NCI-H748 (cell line): Measurements from ENCODE around the gene NBEAL2.

ENCODE experiments used
- DNase-seq: peaks from one replicate; lab custom pipeline; 2025; ENCODE audit not compliant: unreplicated experiment; lab: John Stamatoyannopoulos, UW

The NBEAL2 gene

DNA sequence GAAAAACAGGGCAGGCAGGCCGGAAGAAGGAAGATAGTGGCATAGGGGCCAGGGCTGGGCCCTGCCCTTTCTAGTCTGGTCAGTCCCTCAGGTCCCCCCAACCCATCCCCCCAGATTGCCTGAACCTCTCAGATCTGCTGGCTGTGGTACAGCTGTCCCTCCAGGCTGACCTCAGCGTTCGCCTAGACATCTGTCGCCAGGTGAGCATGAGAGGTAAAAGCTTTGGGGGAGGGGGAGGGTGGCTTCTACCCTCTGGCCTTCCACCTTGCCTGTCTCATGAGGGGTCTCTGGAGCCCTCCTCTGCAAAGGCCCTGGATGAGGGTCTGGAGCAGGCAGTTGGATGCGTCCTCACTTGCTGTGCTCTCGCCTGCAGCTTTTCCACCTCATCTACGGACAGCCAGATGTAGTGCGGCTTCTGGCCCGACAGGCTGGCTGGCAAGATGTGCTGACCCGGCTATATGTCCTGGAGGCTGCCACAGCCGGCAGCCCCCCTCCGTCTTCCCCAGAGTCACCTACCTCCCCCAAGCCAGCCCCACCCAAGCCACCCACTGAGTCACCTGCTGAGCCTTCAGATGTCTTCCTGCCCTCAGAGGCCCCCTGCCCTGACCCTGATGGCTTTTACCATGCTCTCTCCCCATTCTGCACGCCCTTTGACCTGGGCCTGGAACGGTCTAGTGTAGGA lies 20.2 kb downstream of the NBEAL2 start:
- no peak for DNase-seq

- no peak for DNase-seq
Observed at GRCh38 chr3:47000198-47000815, 20.8 kb downstream of the NBEAL2 start.

GRCh38 chr3:47000922-47001730 lies 21.7 kb downstream of the NBEAL2 start:
- no peak for DNase-seq

- no peak for DNase-seq
Observed at GRCh38 chr3:47001731-47002170, 22.3 kb downstream of the NBEAL2 start.

- DNase-seq, result no peak
Observed at GRCh38 chr3:47002171-47003055, 22.9 kb downstream of the NBEAL2 start.

DNA sequence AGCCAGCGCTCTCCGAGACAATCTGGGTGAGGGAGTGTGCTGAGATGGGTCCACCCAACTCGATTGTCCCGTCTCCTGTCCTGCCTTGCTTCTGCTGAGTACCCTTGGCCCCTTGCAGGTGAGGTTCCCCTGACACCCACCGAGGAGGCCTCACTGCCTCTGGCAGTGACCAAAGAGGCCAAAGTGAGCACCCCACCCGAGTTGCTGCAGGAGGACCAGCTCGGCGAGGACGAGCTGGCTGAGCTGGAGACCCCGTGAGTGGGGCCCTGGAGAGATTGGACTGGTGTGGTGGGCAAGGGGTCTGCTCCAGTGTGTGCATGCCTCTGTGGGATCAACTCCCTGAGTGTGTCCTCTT lies 23.6 kb downstream of the NBEAL2 start:
- no peak for DNase-seq

DNA sequence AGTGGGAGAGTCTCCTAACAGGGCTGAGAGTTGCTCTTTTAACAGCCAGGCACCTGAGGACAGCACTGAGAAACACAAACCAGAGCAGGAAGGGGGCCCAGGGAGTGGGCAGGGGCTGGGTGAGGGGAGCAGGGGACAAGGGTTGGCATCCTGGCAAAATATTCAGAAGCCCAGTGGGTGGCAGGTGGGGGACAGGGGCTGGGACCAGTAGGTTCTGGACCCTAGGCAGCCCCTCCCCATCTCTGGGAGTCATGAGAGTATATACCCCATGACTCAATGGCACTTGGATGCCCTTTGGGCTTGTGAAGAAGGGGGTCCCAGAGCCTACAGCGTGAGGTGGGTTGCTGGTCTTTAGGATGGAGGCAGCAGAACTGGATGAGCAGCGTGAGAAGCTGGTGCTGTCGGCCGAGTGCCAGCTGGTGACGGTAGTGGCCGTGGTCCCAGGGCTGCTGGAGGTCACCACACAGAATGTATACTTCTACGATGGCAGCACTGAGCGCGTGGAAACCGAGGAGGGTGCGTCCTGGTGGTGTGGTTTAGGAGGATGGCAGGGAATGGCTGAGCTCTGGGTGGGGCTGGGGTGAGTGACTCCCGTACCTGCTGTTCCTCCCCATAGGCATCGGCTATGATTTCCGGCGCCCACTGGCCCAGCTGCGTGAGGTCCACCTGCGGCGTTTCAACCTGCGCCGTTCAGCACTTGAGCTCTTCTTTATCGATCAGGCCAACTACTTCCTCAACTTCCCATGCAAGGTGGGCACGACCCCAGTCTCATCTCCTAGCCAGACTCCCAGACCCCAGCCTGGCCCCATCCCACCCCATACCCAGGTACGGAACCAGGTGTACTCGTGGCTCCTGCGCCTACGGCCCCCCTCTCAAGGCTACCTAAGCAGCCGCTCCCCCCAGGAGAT lies 24.2 kb downstream of the NBEAL2 start:
- DNase-seq, result no peak

- DNase-seq, result no peak
Observed at GRCh38 chr3:47004369-47005211, 25.1 kb downstream of the NBEAL2 start.

GRCh38 chr3:47005212-47006144 lies 26.0 kb downstream of the NBEAL2 start:
- DNase-seq, result no peak

- no peak for DNase-seq
Observed at GRCh38 chr3:47006145-47006651, 26.7 kb downstream of the NBEAL2 start.

- DNase-seq, result no peak
Observed at GRCh38 chr3:47007001-47007400, 27.5 kb downstream of the NBEAL2 start.

DNA sequence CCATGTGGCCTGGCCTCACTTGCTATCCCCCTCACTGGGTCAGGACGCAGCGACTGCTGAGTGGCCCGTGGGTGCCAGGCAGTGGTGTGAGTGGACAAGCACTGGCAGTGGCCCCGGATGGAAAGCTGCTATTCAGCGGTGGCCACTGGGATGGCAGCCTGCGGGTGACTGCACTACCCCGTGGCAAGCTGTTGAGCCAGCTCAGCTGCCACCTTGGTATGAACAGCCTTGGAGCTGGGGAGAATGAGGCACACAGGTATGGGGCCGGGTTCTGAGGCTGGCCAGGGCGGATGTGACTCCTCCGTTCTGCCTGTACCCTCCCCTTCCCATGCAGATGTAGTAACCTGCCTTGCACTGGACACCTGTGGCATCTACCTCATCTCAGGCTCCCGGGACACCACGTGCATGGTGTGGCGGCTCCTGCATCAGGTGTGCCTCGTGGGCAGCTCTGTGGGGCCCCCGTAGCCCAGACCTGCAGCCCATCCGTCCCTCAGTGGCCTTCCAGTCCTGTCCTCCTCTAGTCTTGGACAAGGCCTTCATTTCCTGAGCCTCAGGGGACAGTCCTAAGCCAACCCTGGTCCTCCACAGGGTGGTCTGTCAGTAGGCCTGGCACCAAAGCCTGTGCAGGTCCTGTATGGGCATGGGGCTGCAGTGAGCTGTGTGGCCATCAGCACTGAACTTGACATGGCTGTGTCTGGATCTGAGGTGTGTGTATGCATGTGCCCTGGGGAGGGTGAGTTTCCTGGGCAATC lies 28.2 kb downstream of the NBEAL2 start:
- no peak for DNase-seq

GRCh38 chr3:47008234-47008796 lies 28.8 kb downstream of the NBEAL2 start:
- no peak for DNase-seq

- DNase-seq, result no peak
Observed at GRCh38 chr3:47008851-47009224, 29.4 kb downstream of the NBEAL2 start.

DNA sequence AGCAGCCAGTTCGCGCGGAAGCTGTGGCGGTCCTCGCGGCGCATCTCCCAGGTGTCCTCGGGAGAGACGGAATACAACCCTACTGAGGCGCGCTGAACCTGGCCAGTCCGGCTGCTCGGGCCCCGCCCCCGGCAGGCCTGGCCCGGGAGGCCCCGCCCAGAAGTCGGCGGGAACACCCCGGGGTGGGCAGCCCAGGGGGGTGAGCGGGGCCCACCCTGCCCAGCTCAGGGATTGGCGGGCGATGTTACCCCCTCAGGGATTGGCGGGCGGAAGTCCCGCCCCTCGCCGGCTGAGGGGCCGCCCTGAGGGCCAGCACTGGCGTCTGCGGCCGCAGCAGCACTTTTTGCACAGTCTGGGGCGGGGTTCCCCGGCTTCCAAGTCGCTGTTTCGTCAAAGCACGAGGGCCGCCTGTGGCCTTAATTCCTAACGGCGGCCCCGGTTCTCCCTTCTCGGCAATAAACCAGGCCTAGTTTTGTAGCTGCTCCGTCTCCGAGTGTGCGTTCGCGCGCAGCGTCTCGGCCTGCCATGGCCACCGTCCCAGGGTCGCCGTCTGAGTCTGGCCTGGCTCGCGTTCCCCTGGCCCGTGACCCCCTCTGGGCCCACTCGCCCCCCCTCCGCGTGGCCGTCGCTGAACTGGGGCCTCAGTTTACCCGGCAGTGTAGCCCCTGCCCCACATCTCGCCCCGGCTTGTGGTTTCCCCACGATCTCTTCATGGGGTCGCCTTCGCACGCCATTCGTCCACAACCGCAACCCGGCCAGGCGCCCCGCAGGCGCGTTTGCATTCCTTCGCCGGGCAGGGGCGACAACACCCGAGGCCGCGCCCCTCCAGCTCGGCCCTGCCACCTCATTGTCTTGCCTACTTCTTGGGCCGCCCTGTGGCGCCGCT lies 30.0 kb downstream of the NBEAL2 start:
- DNase-seq, result peak; percentile 93
